ENCODE data around the gene RPN1. TPM values are rescaled to one million over a fixed set of nuclear protein-coding genes. Genes with fewer than 3 reads are reported as not detected.

The RPN1 gene
- total and polyA plus RNA-seq, 2 of the 13 experiments (the other 11 are each of a cell fraction or from before 2014, with no cell fraction given), result 290 to 342 TPM

GRCh38 chr3:128584412-128585020 is 66.1 kb downstream of the RPN1 start (continued):
- no peak; the same call in 1 of the 2 replicates for TF ChIP-seq ZBTB33 (CRISPR knock-in tag; IDR thresholded peaks at IDR 0.05)
- TF ChIP-seq UBTF (CRISPR knock-in tag; IDR thresholded peaks at IDR 0.05), result 0 out of 2 replicates have a peak, but pooled peaks have one; percentile 27
- peak in 1 of 2 experiments; percentile 38; a peak in 1 of 4 replicates for TF ChIP-seq HMGXB4 (CRISPR knock-in tag; IDR thresholded peaks at IDR 0.05; ENCODE audit: borderline replicate concordance in 1 of 2, low read depth in 1 of 2)
- TF ChIP-seq SMC3 (IDR thresholded peaks at IDR 0.05; ENCODE audit: low read length), result peak; percentile 25; the same call in 1 of the 2 replicates
- TF ChIP-seq PHF5A (CRISPR knock-in tag; IDR thresholded peaks at IDR 0.05; ENCODE audit: low read depth, unreplicated experiment), result no peak
- TF ChIP-seq CHD2 (IDR thresholded peaks at IDR 0.05; ENCODE audit: low read depth, low read length), result no peak
- TF ChIP-seq BCLAF1 (IDR thresholded peaks at IDR 0.05), result no peak
- peak; percentile 45 for TF ChIP-seq XRCC5 (optimal IDR thresholded peaks at IDR 0.05; ENCODE audit: low read length)
- no peak for TF ChIP-seq ZNF775 (CRISPR knock-in tag; IDR thresholded peaks at IDR 0.05; ENCODE audit: borderline replicate concordance)
- 0 out of 2 replicates have a peak, but pooled peaks have one; percentile 44 for TF ChIP-seq ZNF691 (CRISPR knock-in tag; IDR thresholded peaks at IDR 0.05; ENCODE audit: borderline replicate concordance, low read depth)
- no peak for TF ChIP-seq ZNF33B (CRISPR knock-in tag; IDR thresholded peaks at IDR 0.05)
- TF ChIP-seq SMAD9 (CRISPR knock-in tag; IDR thresholded peaks at IDR 0.05), result no peak
- no peak for TF ChIP-seq SRSF1 (optimal IDR thresholded peaks at IDR 0.05; ENCODE audit: low read depth, low read length)
- no peak for TF ChIP-seq FLYWCH1 (CRISPR knock-in tag; IDR thresholded peaks at IDR 0.05)
- peak; percentile 47; the same call in 1 of the 2 replicates for TF ChIP-seq ZNF768 (CRISPR knock-in tag; IDR thresholded peaks at IDR 0.05)
- no peak for TF ChIP-seq TSC22D2 (CRISPR knock-in tag; IDR thresholded peaks at IDR 0.05; ENCODE audit: borderline replicate concordance)
- TF ChIP-seq CTCF (CRISPR knock-in tag; IDR thresholded peaks at IDR 0.05), result peak; percentile 94

Measured in HepG2 (cell line).